ENCODE results near the gene RNGTT.

The RNGTT gene

DNA sequence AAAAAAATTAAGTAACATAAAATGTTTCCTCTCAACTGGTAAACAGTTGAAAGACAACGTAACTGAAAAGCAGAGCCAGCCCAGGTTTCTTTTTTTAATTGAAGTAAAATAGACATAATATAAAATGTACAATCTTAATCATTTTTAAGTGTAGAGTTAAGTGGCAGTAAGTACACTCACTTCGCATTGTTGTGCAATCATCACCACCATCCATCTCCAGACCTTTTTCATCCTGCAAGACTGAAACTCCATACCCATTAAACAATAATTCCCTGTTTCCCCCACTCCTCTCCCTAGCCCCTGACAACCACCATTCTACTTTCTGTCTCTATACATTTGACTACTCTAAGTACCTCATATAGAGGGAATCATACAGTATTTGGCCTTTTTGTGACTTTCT is 395.7 kb downstream of the RNGTT start:
- H3K27me3 Mint-ChIP-seq = peaks cover 1% of the 10 kb centered on the region
- H3K27ac Mint-ChIP-seq = no peak overlapping the region
- H3K36me3 Mint-ChIP-seq = no peaks in the 10 kb centered on the region
- peaks cover 7% of the 10 kb centered on the region for H3K9me3 Mint-ChIP-seq (ENCODE audit: low read depth)
- H3K4me1 Mint-ChIP-seq (ENCODE audit: low read depth) = no peaks in the 10 kb centered on the region
- no peak overlapping the region for H3K4me3 Mint-ChIP-seq

DNA sequence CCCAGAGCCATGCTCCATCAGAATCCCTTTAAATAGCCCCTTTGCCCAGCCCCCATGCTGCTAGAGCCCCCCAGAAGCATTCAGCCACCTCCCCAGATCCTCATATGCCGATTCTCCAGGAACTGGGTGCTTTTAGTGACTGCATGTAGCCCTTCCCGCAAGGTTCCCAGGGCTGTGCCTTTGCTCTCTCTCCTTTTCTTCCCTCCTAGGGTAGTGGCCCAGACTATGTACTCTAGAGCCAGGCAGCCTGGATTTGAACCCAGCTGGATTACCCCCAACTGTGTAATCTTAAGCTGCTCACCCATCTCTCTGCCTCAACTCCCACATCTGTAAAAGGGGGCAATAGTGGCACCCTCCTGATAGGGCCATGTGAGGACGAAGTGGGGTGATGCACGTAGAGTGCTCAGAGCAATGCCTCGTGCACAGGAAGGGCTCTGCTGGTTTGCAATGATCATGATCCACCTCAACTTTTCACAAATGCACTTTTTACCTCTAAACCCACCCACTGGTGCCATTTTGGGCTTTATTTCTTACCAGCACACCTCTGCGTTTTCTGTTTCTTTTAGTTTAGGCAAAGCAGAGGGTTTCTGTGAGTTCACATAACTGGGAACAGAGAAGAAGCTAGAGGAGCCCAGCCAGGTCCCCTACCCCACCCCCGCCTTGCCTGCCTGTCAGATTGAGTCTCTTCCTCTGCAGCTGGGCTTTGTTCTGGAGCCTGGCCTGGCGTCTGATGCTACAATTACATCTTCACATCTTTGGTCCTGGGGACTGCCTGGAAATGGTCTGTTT is 396.5 kb downstream of the RNGTT start:
- H3K27me3 Mint-ChIP-seq = peaks cover 1% of the 10 kb centered on the region
- no peaks in the 10 kb centered on the region for H3K4me1 Mint-ChIP-seq (ENCODE audit: low read depth)
- peaks cover 7% of the 10 kb centered on the region for H3K9me3 Mint-ChIP-seq (ENCODE audit: low read depth)
- H3K36me3 Mint-ChIP-seq = no peaks in the 10 kb centered on the region
- no peak overlapping the region for H3K27ac Mint-ChIP-seq
- no peak overlapping the region for H3K4me3 Mint-ChIP-seq

DNA sequence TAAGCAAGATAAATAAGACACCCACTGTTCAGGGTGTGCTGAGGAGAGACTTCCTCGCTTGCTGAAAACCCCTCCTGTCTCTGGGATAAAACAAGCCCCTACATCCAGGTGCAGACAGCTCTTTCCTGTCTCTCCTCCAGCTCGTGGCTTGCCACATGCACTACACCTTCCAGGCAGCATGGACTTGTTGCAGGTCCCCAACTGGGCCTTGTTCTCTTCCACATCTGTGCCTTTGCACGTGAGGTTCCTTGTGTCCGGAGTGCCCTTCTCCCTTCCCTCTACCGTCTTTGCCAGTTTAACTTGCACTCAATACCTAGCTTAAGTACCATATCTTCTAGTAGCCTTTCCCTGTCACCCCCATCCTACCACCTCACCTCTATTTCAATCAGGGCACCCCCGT is 397.6 kb downstream of the RNGTT start:
- no peaks in the 10 kb centered on the region for H3K4me1 Mint-ChIP-seq (ENCODE audit: low read depth)
- H3K36me3 Mint-ChIP-seq = no peaks in the 10 kb centered on the region
- peaks cover 7% of the 10 kb centered on the region for H3K9me3 Mint-ChIP-seq (ENCODE audit: low read depth)
- H3K27ac Mint-ChIP-seq = no peak overlapping the region
- no peak overlapping the region for H3K4me3 Mint-ChIP-seq
- peaks cover 1% of the 10 kb centered on the region for H3K27me3 Mint-ChIP-seq

DNA sequence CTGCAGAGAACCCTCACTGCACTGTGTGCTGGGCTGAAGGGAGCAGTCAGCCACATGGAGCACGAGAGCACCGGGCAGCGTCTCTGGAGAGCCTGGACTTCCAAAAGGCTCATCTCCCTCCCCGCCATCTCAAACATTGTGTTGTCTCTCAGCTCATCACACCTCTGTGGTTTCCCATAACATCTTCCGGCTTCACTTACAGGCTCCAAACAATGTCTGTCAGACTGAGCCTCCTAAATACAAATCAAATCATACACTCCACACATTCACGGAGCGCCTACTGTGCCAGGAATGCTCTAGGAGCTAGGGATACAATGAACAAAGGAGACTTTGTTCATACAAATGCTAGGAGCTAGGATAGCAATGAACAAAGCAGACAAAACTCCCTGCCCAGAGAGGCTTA is 398.0 kb downstream of the RNGTT start:
- H3K27ac Mint-ChIP-seq = no peak overlapping the region
- no peaks in the 10 kb centered on the region for H3K36me3 Mint-ChIP-seq
- H3K4me3 Mint-ChIP-seq = no peak overlapping the region
- H3K4me1 Mint-ChIP-seq (ENCODE audit: low read depth) = no peaks in the 10 kb centered on the region
- peaks cover 7% of the 10 kb centered on the region for H3K9me3 Mint-ChIP-seq (ENCODE audit: low read depth)
- H3K27me3 Mint-ChIP-seq = peaks cover 1% of the 10 kb centered on the region

DNA sequence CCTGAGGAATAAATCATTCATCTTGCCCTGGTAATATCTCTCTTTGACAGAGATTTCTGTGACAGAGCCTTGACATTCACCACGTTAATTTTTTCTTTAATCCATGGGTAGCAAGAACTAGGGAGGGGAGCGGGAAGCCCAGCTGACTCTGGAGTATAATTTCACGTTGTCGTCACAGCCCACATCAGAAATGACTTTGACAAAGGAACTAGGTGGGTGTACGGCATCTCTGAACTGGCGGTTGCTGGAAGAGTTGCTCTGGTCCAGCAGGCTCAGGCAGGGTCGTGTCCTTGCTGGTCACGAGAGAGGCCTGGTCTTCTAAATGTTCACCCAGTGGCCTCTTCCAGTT is 400.2 kb downstream of the RNGTT start:
- H3K4me1 Mint-ChIP-seq (ENCODE audit: low read depth) = no peaks in the 10 kb centered on the region
- no peak overlapping the region for H3K27ac Mint-ChIP-seq
- H3K4me3 Mint-ChIP-seq = no peak overlapping the region
- peaks cover 1% of the 10 kb centered on the region for H3K27me3 Mint-ChIP-seq
- H3K9me3 Mint-ChIP-seq (ENCODE audit: low read depth) = no peaks in the 10 kb centered on the region
- no peaks in the 10 kb centered on the region for H3K36me3 Mint-ChIP-seq

DNA sequence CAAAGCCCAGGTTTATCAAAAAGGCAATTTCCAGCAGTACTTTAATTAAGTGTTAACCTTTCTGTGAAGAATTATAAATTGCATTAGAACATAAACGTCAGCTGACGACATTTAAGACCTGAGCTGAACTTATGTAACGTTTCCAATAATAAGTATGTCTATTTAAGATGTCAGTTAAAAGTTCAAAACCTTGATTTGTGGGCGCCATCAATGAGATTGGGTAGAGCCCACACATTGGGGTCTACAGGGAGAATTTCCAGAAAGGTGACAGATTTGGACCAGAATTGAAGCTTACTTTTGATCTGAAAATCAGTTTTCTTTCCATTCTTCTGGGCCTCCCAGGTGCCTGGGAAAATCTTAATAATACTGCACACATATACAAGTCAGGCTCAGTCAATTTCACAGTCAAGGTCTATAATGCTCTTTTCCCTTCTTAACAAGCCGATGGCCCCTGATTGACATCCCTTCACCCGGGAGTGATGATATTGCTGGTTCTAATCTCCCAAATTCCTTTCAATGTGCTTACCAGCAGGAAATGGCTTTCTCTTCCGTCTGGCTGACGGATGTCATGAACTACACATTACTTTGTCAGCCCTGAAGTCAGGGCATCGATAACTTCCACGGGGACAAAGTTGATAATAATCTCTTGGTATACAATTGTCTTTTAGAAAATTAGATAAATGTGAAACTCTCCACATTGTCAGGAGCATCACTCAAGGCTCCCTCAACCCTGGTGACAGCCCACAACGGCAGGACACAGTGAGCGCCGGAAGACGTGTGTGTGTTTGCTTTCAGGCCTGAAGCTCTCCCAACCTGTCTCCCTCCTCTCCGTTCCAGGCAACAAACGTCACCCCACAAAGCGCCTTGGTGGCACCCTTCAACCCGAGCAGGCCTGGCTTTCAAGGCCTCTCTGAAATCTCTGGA is 400.8 kb downstream of the RNGTT start:
- no peaks in the 10 kb centered on the region for H3K4me1 Mint-ChIP-seq (ENCODE audit: low read depth)
- no peak overlapping the region for H3K4me3 Mint-ChIP-seq
- peaks cover 1% of the 10 kb centered on the region for H3K27me3 Mint-ChIP-seq
- no peaks in the 10 kb centered on the region for H3K36me3 Mint-ChIP-seq
- H3K9me3 Mint-ChIP-seq (ENCODE audit: low read depth) = no peaks in the 10 kb centered on the region
- H3K27ac Mint-ChIP-seq = no peak overlapping the region

DNA sequence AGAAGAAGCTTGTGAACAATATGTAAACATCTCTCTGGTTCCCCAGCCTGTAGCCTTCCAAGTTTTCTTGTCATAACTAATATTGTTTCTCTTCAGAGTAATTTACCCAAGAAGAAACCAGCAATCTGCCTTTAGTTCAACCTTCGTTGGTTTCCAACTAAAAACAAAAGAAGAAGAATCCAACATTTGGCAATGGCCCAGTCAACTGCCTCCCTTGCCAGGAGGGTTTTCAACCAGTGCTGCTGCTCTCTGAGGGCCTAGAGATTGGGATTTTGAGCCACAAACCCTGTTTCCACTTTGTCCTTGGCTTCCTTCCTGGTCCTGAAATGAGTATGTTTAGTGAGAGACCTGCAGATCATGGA is 401.5 kb downstream of the RNGTT start:
- no peaks in the 10 kb centered on the region for H3K36me3 Mint-ChIP-seq
- H3K4me1 Mint-ChIP-seq (ENCODE audit: low read depth) = no peaks in the 10 kb centered on the region
- no peaks in the 10 kb centered on the region for H3K9me3 Mint-ChIP-seq (ENCODE audit: low read depth)

DNA sequence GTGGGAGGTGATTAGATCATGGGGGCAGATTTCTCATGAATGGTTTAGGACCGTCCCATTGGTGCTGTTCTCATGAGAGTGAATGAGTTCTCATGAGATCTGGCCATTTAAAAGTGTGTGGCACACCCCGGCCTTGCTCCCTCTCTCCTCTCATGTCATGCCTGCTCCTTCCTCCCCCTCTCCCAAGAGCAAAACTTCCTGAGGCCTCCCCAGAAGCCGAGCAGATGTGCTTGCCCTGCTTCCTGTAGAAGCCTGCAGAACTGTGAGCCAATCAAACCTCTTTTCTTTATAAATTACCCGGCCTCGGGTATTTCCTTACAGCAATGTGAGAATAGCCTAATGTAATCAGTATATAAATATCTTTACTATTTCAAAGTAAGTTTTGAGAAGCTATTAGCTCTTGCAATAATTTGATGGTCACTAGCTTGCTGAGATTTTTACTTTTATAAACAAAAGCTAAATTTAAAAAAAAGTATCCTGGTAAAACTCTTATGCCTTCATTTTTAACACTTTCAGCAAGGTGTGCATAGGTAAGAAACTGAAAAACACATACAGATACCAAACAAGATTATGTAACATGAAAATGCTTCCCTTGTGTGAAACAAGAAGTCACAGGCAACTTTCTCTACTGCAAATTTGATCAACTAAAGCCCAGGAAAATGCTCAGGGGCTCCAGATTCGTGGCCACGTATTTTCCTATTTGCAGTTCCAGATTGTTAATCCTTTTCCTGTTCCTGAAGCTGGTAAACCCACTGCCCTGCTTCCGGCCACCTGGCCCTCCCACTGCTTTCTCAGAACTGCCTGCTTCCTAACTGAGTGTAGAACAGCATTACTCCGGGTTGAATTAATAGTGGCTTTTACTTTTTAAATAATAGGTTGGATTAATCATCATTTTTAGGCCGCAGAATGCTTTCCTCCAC is 402.1 kb downstream of the RNGTT start:
- no peaks in the 10 kb centered on the region for H3K36me3 Mint-ChIP-seq
- no peak overlapping the region for H3K4me3 Mint-ChIP-seq
- no peaks in the 10 kb centered on the region for H3K4me1 Mint-ChIP-seq (ENCODE audit: low read depth)
- no peaks in the 10 kb centered on the region for H3K9me3 Mint-ChIP-seq (ENCODE audit: low read depth)
- no peak overlapping the region for H3K27ac Mint-ChIP-seq
- peaks cover 1% of the 10 kb centered on the region for H3K27me3 Mint-ChIP-seq

More for the DNA sequence above, 401.5 kb downstream of the RNGTT start:
- Mint-ChIP-seq H3K27ac (no peak overlapping the region), H3K27me3 (peaks cover 1% of the 10 kb centered on the region), H3K4me3 (no peak overlapping the region)

All from activated naive CD8-positive, alpha-beta T cell (primary cell).